AG10803 (cell line): ENCODE results near the gene RBM12.
A peak's percentile ranks its signal among the peaks of the same experiment; 100 is the strongest.

Source experiments
- DNase-seq: peaks from one replicate; pipeline ENCODE4 v3.0.0; 2010; ENCODE audit warnings: low read depth
- H3K4me3 ChIP-seq: 2 replicates; pipeline ENCODE4 v1.5.1; 2011; ENCODE audit warnings: mild to moderate bottlenecking, low read length, control low read depth
- CTCF ChIP-seq: conservative IDR thresholded peaks from 2 replicates; pipeline ENCODE4 v1.5.1; 2011; ENCODE audit warnings: mild to moderate bottlenecking, low read length, control low read depth, inconsistent platforms

Gene RBM12

DNA sequence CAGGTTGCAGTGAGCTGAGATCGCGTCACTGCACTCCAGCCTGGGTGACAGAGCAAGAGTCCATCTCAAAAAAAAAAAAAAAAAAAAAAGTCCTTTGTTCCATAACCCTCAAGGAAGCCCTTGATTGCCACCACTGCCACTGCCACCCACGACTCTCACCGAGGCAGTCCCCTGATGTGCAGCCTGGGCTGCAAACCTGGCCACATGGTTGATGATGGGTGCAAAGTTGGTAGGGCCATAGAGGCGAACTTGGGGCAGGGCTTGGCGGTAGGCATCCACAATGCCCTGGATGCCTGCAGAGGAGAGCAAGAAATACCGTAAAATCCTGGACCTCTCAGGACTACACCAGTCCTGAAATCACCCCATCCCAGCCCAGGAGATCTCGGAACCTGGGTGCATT, 37.6 kb downstream of the RBM12 start:
- no peak for DNase-seq
- TF ChIP-seq CTCF: no peak
- no peak overlapping the region for H3K4me3 ChIP-seq

DNA sequence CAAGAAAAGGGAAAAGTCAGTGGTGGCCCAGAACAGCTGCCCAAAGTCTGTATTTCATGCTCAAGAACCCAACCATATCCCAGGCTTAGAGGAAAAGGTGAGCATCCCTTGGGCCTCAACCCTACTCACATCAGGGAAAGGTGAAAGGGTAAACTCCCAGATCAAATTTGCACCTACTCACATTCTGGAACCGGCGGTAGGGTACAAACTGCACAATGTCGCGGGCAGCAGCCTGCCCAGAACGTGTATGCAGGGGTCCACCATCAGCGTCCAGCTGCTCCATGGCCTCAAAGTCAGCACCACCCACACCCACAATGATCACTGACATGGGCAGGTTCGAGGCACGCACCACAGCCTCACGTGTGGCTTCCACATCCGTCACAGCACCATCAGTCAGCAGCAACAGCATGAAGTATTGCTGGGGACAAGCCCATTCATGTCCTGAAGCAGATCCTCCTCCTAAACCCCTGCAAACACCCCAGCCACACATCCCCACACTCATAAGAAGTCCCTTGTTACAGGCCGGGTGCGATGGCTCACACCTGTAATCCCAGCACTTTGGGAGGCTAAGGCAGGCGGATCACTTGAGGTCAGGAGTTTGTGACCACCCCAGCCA, 38.2 kb downstream of the RBM12 start:
- no peak for DNase-seq
- no peak overlapping the region for H3K4me3 ChIP-seq
- TF ChIP-seq CTCF: no peak

- no peak overlapping the region for H3K4me3 ChIP-seq
- DNase-seq: no peak
- TF ChIP-seq CTCF: no peak
Observed at GRCh38 chr20:35625584-35626385, 38.9 kb downstream of the RBM12 start.

DNA sequence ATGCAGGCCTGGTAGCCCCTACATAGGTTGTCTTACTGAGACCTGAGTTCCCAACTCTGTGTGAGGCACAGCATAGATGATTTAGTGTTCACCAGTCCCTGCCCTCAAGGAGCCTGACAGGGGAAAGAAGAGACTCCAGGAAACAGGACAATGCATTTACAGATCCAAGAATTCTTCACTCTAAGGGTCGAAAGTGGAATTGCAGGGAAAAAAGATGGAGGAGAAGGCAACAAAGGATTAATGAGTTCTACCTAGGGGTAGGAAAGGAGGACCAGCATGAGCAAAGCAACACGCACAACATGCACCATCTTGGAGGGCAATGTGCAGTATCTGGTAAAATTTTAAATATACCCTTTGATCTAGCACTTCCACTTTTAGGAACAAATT, 43.1 kb downstream of the RBM12 start:
- no peak overlapping the region for H3K4me3 ChIP-seq
- no peak for DNase-seq
- TF ChIP-seq CTCF: no peak

- no peak for DNase-seq
- TF ChIP-seq CTCF: no peak
- no peak overlapping the region for H3K4me3 ChIP-seq
Observed at GRCh38 chr20:35620818-35621559, 43.7 kb downstream of the RBM12 start.

DNA sequence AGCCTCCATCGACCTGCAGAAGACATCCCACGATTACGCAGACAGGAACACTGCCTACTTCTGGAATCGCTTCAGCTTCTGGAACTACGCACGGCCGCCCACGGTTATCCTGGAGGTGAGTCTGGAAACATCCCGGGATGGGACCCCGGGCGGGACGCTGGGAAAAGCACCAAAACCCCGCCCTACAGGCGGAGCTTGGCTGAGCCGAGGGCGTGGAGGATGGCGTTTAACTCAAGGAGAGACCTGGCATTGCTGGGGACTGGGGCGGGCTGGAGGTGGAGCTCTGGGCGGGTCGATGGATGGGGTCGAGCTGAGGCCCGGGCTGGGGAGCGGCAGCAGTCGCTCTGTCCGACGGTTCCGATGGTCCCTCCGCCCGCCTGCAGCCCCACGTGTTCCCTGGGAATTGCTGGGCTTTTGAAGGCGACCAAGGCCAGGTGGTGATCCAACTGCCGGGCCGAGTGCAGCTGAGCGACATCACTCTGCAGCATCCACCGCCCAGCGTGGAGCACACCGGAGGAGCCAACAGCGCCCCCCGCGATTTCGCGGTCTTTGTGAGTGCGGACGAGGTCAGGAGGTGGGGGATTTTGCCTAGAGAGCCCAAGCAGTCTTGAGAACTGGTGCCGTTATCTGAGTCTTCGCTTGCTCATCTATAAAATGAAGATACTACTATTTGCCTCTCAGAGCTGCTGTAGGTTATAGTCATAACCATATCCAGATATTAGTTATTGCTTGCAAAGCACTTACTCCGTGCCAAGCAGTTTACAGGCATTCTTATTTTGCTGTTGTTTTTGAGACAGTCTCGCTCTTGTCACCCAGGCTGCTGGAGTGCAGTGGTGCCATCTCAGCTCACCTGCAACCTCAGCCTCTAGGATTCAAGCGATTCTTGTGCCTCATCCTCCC, 45.3 kb downstream of the RBM12 start:
- DNase-seq: peak; percentile 63
- peak overlapping the region; percentile 71 for H3K4me3 ChIP-seq
- TF ChIP-seq CTCF: peak; percentile 38
